ENCODE measurements around the gene ATP8B2. TPM values are rescaled to one million over a fixed set of nuclear protein-coding genes. Genes with fewer than 3 reads are reported as not detected.

The ATP8B2 gene
- 52.2 TPM for total RNA-seq

GRCh38 chr1:154324669-154325582, at the start of gene ATP8B2:
Gene ATP8B2, plus strand, starts transcription at chr1:154325525. Its CDS starts 2,617 bp downstream, at chr1:154328142.

DNA sequence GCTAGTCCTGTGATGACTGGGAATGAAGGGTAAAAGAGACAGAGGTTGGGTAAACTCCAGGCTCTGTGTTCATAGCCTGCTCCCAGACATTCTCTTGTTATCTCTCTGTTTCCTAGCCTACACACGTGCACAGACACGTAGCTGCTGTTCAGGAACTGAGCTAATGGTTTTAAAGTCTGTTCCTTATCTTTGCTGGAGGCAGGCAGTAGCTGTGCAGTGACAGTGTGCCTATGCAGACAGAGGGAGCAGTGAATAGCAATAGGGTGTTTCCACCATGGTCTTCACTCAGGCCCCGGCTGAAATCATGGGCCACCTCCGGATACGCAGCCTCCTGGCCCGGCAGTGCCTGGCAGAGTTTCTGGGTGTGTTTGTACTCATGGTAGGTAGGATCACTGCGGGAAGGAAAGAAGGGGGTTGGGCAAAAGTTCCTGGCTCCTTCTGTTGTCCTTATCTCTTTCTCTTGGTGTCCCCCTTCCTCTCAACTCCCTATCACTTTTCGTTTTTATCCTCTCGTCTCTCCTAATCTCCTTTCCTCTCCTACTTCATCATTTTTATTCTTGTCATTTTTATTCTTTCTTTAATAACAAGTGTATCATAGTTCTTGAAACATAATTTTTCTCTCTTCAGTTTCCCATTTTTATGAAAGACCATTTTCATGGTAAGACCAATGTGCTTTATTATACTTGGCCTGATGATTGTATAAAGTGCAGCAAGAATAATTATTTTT, 4.3 kb upstream of the ATP8B2 start, which contains the start of gene AQP10:
TSS of gene AQP10 (plus strand) at position 212 of the 727 bp plus-strand sequence. CDS start at position 275, 63 bp downstream.

Other genes starting within 250 kb of the ATP8B2 start
- 0.11 TPM for gene NUP210L, start 170.5 kb upstream of the ATP8B2 start, total RNA-seq
- gene TPM3, start 133.4 kb upstream of the ATP8B2 start, total RNA-seq = 239 TPM
- not detected for gene CFAP141, start 119.2 kb upstream of the ATP8B2 start, total RNA-seq
- 105 TPM for gene UBAP2L, start 104.6 kb upstream of the ATP8B2 start, total RNA-seq
- gene HAX1, start 52.9 kb upstream of the ATP8B2 start, total RNA-seq = 65.3 TPM
- gene AQP10, start 4.4 kb upstream of the ATP8B2 start, total RNA-seq = not detected
- 4.6 TPM for gene IL6R, start 79.8 kb downstream of the ATP8B2 start, total RNA-seq
- gene TDRD10, start 176.7 kb downstream of the ATP8B2 start, total RNA-seq = 3.3 TPM
- gene SHE, start 176.9 kb downstream of the ATP8B2 start, total RNA-seq = 8.2 TPM
- 36.9 TPM for gene UBE2Q1, start 233.1 kb downstream of the ATP8B2 start, total RNA-seq
- 12.7 TPM for gene CHRNB2, start 242.3 kb downstream of the ATP8B2 start, total RNA-seq